Epithelial cell of esophagus (primary cell): Measurements from ENCODE around the gene PHF23.
A peak's percentile ranks its signal among the peaks of the same experiment; 100 is the strongest.

Experiments used
- DNase-seq: peaks from one replicate; pipeline ENCODE4 v3.0.0; 2010; ENCODE audit warnings: low read depth
- H3K4me3 ChIP-seq: 2 replicates; pipeline ENCODE4 v1.5.1; 2011; ENCODE audit warnings: mild to moderate bottlenecking, low read length, control low read depth
- TF ChIP-seq, protein P1 (sequence below): IDR thresholded peaks from 2 replicates; pipeline ENCODE4 v1.5.1; 2011; ENCODE audit warnings: low read depth, mild to moderate bottlenecking, low read length, control low read depth, inconsistent platforms; ENCODE audit not compliant: insufficient read depth; ENCODE audit errors: missing control alignments

The PHF23 gene

DNA sequence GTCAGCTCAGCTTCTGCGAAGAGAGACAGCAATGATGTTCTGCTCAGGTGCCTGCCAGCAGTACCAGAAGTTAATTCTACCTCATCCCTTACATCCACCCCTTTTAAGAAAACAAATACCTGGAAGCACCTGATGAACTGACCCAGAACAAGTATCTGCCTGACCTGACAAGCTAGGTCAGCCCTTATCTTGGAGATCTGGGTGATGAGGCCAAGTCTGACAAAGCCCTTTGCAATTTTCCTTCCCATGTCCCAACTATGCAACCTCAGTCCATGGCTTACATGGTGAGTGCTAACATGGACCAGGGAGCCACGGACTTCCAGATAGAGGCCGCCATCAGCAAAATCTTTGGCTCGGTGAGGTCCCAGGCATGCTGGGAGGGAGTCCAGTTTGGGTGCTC is 15.9 kb downstream of the PHF23 start:
- TF ChIP-seq, protein P1, sequence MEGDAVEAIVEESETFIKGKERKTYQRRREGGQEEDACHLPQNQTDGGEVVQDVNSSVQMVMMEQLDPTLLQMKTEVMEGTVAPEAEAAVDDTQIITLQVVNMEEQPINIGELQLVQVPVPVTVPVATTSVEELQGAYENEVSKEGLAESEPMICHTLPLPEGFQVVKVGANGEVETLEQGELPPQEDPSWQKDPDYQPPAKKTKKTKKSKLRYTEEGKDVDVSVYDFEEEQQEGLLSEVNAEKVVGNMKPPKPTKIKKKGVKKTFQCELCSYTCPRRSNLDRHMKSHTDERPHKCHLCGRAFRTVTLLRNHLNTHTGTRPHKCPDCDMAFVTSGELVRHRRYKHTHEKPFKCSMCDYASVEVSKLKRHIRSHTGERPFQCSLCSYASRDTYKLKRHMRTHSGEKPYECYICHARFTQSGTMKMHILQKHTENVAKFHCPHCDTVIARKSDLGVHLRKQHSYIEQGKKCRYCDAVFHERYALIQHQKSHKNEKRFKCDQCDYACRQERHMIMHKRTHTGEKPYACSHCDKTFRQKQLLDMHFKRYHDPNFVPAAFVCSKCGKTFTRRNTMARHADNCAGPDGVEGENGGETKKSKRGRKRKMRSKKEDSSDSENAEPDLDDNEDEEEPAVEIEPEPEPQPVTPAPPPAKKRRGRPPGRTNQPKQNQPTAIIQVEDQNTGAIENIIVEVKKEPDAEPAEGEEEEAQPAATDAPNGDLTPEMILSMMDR: no peak
- DNase-seq: no peak
- H3K4me3 ChIP-seq: no peak overlapping the region

DNA sequence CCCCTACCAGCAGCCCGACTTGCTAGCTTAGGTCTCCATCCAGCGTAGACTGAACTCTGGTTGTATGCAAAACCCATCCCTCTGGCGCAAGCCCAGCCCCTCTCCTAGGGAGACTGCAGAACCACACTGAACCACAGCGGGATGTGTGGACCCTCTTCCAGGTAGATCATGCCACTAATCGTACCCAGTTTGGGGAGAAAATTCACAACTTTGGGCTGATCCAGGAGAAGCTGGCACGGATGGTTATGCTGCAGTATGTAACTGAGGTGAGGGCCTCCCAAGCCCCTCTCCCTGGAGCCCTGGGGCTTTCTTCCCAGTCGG is 16.3 kb downstream of the PHF23 start:
- TF ChIP-seq, protein P1: no peak
- DNase-seq: no peak
- no peak overlapping the region for H3K4me3 ChIP-seq

DNA sequence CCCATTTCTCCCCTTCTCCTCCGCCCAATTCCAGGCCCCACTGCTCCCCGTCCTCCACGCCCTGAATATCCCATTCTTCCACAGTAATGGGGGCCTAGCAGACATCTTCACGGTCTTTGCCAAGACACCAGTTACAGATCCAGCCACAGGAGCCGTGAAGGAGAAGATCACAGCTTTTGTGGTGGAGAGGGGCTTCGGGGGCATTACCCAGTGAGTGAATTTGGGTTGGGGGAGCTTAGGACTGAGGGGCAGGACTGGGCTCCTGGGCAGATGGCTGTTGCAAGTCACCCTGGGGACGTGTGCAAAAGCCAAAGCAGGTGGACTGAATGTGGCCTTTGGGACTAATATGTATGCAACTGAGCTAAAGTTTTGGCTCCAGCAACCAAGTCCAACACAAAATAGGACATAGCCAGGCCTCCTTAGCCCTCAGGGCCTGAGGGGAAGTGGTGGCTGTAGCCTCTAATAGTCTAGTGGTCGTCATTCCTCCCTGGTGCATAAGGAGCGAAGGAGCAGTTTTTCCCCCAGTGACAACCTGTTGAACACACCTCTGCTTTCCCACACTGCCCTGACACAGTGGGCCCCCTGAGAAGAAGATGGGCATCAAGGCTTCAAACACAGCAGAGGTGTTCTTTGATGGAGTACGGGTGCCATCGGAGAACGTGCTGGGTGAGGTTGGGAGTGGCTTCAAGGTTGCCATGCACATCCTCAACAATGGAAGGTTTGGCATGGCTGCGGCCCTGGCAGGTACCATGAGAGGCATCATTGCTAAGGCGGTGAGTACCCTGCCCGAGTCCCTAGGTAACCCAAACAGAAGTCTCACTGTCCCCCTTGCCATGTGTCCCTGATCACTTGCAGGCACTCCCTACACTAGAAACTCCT is 16.9 kb downstream of the PHF23 start:
- no peak overlapping the region for H3K4me3 ChIP-seq
- TF ChIP-seq, protein P1: no peak
- no peak for DNase-seq

DNA sequence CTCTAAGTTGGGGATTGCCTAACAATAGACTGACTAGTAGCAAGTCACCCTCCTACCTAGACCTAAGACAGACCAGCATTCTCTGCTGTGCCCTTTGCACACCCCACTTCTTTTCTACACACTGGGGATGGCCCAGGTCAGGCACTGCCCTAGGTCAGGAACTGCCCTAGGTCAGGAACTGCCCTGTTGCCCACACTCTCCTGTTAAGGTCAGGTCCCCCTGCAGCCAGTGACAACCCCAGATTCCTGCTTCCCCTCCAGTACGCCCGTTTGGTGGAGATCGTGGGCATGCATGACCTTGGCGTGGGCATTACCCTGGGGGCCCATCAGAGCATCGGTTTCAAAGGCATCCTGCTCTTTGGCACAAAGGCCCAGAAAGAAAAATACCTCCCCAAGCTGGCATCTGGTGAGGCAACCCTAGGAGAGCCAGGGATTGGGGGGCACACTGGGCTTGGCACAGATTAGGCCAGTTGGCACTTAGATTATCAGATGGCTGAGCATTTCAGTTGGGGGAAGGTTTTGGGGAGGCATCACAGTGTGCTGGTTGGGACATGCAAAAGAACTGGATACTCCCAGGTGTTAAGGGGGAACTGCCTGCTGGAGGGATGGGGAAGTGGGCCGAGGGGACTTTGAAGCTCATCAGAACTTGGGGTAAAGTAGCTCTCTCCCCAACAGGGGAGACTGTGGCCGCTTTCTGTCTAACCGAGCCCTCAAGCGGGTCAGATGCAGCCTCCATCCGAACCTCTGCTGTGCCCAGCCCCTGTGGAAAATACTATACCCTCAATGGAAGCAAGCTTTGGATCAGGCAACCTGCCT is 17.8 kb downstream of the PHF23 start:
- TF ChIP-seq, protein P1: no peak
- H3K4me3 ChIP-seq: peak overlapping the region; percentile 74
- no peak for DNase-seq

DNA sequence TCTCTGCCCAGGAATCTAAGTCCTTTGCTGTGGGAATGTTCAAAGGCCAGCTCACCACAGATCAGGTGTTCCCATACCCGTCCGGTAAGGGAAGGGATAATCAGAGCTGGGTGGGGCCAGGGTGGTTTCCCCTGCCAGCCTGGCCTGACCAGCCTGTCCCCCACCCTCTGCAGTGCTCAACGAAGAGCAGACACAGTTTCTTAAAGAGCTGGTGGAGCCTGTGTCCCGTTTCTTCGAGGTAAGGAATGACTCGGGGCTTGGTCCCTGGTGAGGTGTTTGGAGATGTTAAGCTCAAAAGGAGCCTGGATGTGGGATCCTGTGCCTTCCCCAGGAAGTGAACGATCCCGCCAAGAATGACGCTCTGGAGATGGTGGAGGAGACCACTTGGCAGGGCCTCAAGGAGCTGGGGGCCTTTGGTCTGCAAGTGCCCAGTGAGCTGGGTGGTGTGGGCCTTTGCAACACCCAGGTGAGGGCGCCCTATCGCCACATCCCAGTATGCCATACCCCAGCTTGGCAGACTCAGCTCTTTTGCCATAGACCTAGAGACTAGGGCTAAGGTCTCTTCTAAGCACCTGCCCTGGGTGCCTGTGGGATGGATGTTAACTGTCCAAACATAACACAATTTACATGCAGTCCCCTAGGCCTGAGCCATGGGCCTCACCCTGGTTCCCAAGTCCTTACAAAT is 18.5 kb downstream of the PHF23 start:
- TF ChIP-seq, protein P1: peak; percentile 63
- peak overlapping the region; percentile 74 for H3K4me3 ChIP-seq
- DNase-seq: peak; percentile 78

- TF ChIP-seq, protein P1: no peak
- peak within 1 kb of the TSS; percentile 74 for H3K4me3 ChIP-seq
- DNase-seq: peak; percentile 89
Measured at GRCh38 chr17:7219812-7220592, 19.3 kb downstream of the PHF23 start, which contains the start of the genes ACADVL and DLG4. Gene ACADVL, plus strand, starts transcription at chr17:7219938. Its CDS starts 47 bp downstream, at chr17:7219985. Gene DLG4, minus strand, starts transcription at chr17:7219836.
